Pulmonary artery endothelial cell (primary cell): ENCODE results near the gene SF3A2. TPM values are rescaled to one million over a fixed set of nuclear protein-coding genes. Genes with fewer than 3 reads are reported as not detected.

Experiments used
- DNase-seq: peaks from one replicate; pipeline ENCODE4 v3.0.0-alpha.2; 2011; ENCODE audit warnings: low read depth, low spot score
- total RNA-seq: library from RNA; depleted of rRNA; stranded (reverse); fragments of >200 nt; gene quantifications from 2 replicates; pipeline ENCODE4 v1.2.3, GENCODE V29; 2014

SF3A2 gene
- total RNA-seq, 1 donor from 2014 or later = 50.4 TPM

DNA sequence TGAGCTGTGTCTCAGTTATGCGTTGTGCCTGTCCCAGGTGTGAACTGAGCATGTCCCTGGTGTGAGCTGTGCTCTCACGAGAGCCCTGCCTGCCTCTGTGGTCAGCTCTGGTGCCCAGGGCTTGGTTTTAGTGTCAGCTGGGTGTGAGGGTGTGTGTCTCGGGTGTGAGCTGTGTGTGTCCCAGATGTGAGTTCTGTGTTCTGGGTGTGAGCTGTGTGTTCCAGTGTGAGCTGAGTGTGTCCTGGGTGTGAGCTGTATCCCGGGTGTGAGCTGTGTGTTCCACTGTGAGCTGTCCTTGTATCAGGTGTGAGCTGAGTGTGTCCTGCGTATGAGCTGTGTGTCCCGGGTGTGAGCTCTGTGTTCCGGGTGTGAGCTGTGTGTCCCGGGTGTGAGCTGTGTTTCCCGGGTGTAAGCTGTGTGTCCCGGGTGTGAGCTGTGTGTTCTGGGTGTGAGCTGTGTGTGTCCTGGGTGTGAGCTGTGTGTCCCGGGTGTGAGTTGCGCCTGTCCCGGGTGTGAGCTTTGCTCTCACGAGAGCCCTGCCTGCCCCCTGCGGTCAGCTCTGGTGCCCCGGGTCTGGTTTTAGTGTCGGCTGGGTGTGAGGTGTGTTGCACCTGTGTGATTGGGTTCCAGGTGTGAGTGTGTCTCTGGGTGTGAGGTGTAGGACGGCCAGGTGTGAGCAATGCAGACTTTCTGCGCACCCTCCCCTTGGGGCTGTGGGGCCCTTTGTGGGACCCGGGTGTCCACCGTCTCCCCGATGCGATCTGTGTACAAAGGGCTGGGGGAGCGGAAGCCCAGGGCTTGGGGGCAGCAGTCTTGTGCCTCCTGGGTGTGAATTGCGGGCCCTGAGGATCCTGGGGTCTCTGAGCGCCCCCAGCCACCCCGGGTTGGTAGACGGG is 52.4 kb downstream of the SF3A2 start:
- DNase-seq = no peak

DNA sequence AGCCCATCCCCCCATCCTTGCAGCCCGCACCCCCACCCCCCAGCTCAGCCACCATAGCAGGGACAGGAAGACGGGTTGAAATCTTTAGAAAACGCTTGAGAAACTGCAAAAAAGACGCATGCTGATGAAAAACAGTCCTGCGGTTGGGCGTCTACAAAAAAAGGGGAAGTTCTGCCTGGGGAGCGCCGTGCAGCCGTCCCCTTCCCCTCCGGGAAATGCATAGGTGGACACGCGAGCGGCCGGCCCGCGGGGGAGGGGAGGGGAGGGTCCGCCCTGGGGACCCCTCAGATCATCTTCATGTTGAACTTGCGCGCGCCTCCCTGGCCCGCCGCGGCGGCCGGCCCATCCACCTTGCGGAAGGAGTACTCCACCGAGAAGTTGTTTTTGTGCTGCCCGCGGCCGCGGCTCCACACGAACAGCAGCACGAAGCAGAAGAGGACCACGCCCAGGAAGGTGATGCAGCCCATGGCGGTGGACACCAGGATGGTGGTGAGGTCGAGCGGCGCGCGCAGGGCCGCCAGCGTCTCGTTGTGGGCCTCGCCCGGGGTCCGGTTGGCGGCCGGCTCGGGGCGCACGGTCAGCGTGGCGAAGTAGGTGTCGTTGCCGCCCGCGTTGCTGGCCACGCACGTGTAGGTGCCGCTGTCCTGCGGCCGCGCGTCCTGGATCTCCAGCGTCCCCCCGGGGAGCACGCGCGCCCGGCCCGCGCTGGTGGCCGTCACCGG is 53.3 kb downstream of the SF3A2 start:
- no peak for DNase-seq

DNA sequence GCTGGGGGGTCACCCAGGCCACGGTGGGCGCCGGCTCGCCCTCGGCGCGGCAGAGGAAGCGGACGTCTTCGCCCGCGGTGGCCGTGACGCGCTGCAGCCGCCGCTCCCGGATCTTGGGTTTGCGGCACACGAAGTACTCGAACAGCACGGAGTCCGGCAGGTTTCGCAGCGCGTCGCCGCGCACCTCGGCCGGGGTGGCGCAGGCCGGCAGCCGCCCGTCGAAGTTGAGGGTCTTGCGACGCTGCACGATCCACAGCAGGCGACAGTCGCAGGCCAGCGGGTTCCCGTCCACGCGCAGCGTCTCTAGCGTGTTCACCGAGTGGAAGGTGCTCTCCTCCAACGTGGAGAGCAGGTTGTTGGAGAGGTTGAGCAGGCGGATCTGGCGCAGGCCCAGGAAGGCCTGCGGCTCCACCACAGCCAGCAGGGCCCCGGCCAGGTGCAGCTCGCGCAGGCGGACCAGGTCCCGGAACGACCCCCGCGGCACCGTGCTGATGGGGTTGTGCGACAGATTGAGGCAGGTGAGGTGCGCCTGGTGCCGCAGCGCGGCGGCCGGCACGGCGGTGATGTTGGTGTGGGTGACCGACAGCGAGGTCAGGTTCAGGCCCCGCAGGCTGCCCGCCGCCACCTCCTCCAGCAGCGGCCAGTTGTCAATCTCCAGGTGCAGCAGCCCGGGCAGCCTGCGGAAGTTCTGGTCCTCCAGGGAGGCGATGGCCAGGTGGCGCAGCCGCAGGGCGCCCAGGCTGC is 54.0 kb downstream of the SF3A2 start:
- no peak for DNase-seq

GRCh38 chr19:2291185-2291751 is 54.6 kb downstream of the SF3A2 start:
- no peak for DNase-seq

- DNase-seq = no peak
Observed at GRCh38 chr19:2294687-2295335, 58.2 kb downstream of the SF3A2 start.

DNA sequence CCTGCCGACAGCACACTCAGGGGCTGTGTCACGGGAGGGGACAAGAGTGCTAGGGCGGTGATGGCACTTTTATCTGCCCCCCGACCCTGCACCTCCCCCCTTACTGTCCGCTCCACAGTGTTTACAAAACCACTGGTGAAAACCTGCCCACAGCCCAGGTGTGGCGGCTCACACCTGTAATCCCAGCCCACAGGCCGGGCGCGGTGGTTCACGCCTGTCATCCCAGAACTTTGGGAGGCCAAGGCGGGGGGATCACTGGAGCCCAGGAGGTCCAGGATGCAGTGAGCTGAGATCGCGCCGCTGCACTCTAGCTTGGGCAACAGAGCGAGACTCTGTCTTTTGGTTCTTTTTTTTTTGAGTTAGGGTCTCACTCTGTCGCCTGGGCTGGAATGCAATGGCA is 59.5 kb downstream of the SF3A2 start:
- DNase-seq = no peak

Other genes starting within 250 kb of the SF3A2 start
- 52.9 and 61.7 TPM in 2 replicates for gene BTBD2, start 221.1 kb upstream of the SF3A2 start, total RNA-seq
- gene MKNK2, start 185.6 kb upstream of the SF3A2 start, total RNA-seq = 85.2 and 170 TPM in 2 replicates
- gene MOB3A, start 140.5 kb upstream of the SF3A2 start, total RNA-seq = 18.7 and 25.5 TPM in 2 replicates
- gene IZUMO4, start 139.9 kb upstream of the SF3A2 start, total RNA-seq = 0.46 and 0.74 TPM in 2 replicates
- gene AP3D1, start 85.3 kb upstream of the SF3A2 start, total RNA-seq = 90.9 and 100 TPM in 2 replicates
- 4.7 and 5.4 TPM in 2 replicates for gene DOT1L, start 72.9 kb upstream of the SF3A2 start, total RNA-seq
- gene PLEKHJ1, start 495 bp upstream of the SF3A2 start, total RNA-seq = 55.3 and 63.0 TPM in 2 replicates
- 0.86 and 1.1 TPM in 2 replicates for gene AMH, start 12.5 kb downstream of the SF3A2 start, total RNA-seq
- gene JSRP1, start 19.6 kb downstream of the SF3A2 start, total RNA-seq = 0.07 and 0.39 TPM in 2 replicates
- gene PEAK3, start 45.4 kb downstream of the SF3A2 start, total RNA-seq = not detected in 2 replicates
- not detected in 2 replicates for gene LINGO3, start 71.3 kb downstream of the SF3A2 start, total RNA-seq
- 112 and 144 TPM in 2 replicates for gene LSM7, start 91.8 kb downstream of the SF3A2 start, total RNA-seq
- gene SPPL2B, start 91.9 kb downstream of the SF3A2 start, total RNA-seq = 20.0 and 22.5 TPM in 2 replicates
- gene TMPRSS9, start 123.4 kb downstream of the SF3A2 start, total RNA-seq = not detected in 2 replicates
- 59.5 and 60.3 TPM in 2 replicates for gene TIMM13, start 190.8 kb downstream of the SF3A2 start, total RNA-seq
- 128 and 224 TPM in 2 replicates for gene LMNB2, start 220.1 kb downstream of the SF3A2 start, total RNA-seq
- gene GADD45B, start 239.3 kb downstream of the SF3A2 start, total RNA-seq = 28.4 and 75.6 TPM in 2 replicates